Ascending aorta (tissue), 2 donors: ENCODE data around the gene TBC1D20. TPM values are rescaled to one million over a fixed set of nuclear protein-coding genes. Genes with fewer than 3 reads are reported as not detected.
A peak's percentile ranks its signal among the peaks of the same experiment; 100 is the strongest.

Experiments used
- DNase-seq, 2 donors: peaks; one replicate each; pipeline ENCODE4 v3.0.0-alpha.2; 2019; ENCODE audit warnings: low spot score in 2 of 2
- H3K27ac ChIP-seq, 2 donors: fragments of 200-600 bp; sonication (generic); one replicate each; pipeline ENCODE4 v1.5.1; 2016 to 2017; ENCODE audit warnings: mild to moderate bottlenecking in 1 of 2
- H3K27me3 ChIP-seq: fragments of 200-600 bp; sonication (generic); one replicate; pipeline ENCODE4 v1.5.1; 2017
- H3K36me3 ChIP-seq, 2 donors: fragments of 200-600 bp; sonication (generic); one replicate each; pipeline ENCODE4 v1.5.1; 2016
- H3K4me1 ChIP-seq, 2 donors: fragments of 200-600 bp; sonication (generic); one replicate each; pipeline ENCODE4 v1.5.1; 2016 to 2017; ENCODE audit warnings: mild to moderate bottlenecking in 1 of 2
- H3K4me3 ChIP-seq, 2 donors: fragments of 200-600 bp; sonication (generic); one replicate each; pipeline ENCODE4 v1.5.1; 2016 to 2017; ENCODE audit warnings: mild to moderate bottlenecking in 1 of 2
- H3K9me3 ChIP-seq, 2 donors: fragments of 200-600 bp; sonication (generic); one replicate each; pipeline ENCODE4 v1.5.1; 2016
- CTCF ChIP-seq, 3 experiments: fragments of 200-600 bp in 2 of 3; fragments of 450-650 bp in 1 of 3; sonication (generic) in 2 of 3; IDR thresholded peaks; one replicate each; pipeline ENCODE4 v1.5.1; 2016 to 2019; ENCODE audit warnings: antibody characterized with exemption in 3 of 3, mild to moderate bottlenecking in 1 of 3, moderate library complexity in 1 of 3
- intact Hi-C: fragments of 100-400 bp; cut with DNase I; formaldehyde crosslinking; loops from one replicate; pipeline ENCODE4 v1.15.1; 2023
- total RNA-seq: library from RNA; depleted of rRNA; stranded (reverse); fragments of >200 nt; gene quantifications from one replicate; pipeline ENCODE4 v1.1.0, GENCODE V29; 2016

The TBC1D20 gene
- total RNA-seq, 1 donor from 2014 or later = 32.5 TPM

GRCh38 chr20:483815-484644, 21.7 kb upstream of the TBC1D20 start:
- no peak overlapping the region for H3K4me3 ChIP-seq
- no peak for TF ChIP-seq CTCF (IDR thresholded peaks at IDR 0.05)
- peaks cover 44 to 62% of the 10 kb centered on the region in 2 donors for H3K36me3 ChIP-seq
- no peaks in the 10 kb centered on the region for H3K27me3 ChIP-seq
- peaks cover 0 to 3% of the 10 kb centered on the region in 2 donors for H3K4me1 ChIP-seq
- H3K27ac ChIP-seq = no peak overlapping the region
- H3K9me3 ChIP-seq = no peaks in the 10 kb centered on the region
- intact Hi-C loops = no loop called here
- no peak for DNase-seq

GRCh38 chr20:481167-481566, 18.8 kb upstream of the TBC1D20 start:
- no peak for TF ChIP-seq CTCF (IDR thresholded peaks at IDR 0.05)
- intact Hi-C loops = no loop called here
- no peak overlapping the region for H3K27ac ChIP-seq
- H3K27me3 ChIP-seq = no peaks in the 10 kb centered on the region
- H3K36me3 ChIP-seq = peaks cover 15 to 40% of the 10 kb centered on the region in 2 donors
- H3K4me1 ChIP-seq = peaks cover 0 to 7% of the 10 kb centered on the region in 2 donors
- no peaks in the 10 kb centered on the region for H3K9me3 ChIP-seq
- no peak for DNase-seq
- H3K4me3 ChIP-seq = no peak overlapping the region

GRCh38 chr20:480044-480443, 17.7 kb upstream of the TBC1D20 start:
- Histone ChIP-seq H3K4me3 (no peak overlapping the region), H3K36me3 (peaks cover 5 to 37% of the 10 kb centered on the region in 2 donors), H3K9me3 (no peaks in the 10 kb centered on the region), H3K27ac (no peak overlapping the region), H3K4me1 (peaks cover 0 to 7% of the 10 kb centered on the region in 2 donors), H3K27me3 (no peaks in the 10 kb centered on the region)
- TF ChIP-seq CTCF (IDR thresholded peaks at IDR 0.05) = no peak
- intact Hi-C loops = no loop called here
- no peak for DNase-seq

DNA sequence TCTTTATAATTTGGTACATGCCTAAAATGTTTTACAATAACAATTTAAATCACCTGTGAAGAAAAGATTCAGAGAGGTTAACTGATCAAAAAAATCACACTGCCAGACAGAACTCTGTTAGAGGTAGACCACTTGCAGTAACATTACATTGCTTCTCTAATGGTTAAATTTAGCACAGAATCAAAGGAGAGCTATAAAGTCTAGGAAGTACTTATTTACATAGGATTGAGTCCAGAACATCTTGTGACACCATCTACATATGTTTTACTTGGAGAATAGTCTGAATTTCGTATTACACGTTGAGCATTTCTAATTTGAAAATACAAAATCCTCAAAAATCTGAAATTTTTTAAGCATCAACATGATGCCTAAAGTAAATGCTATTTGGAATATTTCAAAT, 17.2 kb upstream of the TBC1D20 start:
- H3K4me3 ChIP-seq = no peak overlapping the region
- peaks cover 5 to 36% of the 10 kb centered on the region in 2 donors for H3K36me3 ChIP-seq
- H3K4me1 ChIP-seq = peaks cover 0 to 7% of the 10 kb centered on the region in 2 donors
- intact Hi-C loops = loop anchor here (1.0 to 5.0 kb wide), 3 partner anchors 17 to 125 kb away; partner anchors contain the start of gene TBC1D20
- H3K27ac ChIP-seq = no peak overlapping the region
- H3K27me3 ChIP-seq = no peaks in the 10 kb centered on the region
- DNase-seq = no peak
- H3K9me3 ChIP-seq = no peaks in the 10 kb centered on the region
- TF ChIP-seq CTCF (IDR thresholded peaks at IDR 0.05) = no peak

DNA sequence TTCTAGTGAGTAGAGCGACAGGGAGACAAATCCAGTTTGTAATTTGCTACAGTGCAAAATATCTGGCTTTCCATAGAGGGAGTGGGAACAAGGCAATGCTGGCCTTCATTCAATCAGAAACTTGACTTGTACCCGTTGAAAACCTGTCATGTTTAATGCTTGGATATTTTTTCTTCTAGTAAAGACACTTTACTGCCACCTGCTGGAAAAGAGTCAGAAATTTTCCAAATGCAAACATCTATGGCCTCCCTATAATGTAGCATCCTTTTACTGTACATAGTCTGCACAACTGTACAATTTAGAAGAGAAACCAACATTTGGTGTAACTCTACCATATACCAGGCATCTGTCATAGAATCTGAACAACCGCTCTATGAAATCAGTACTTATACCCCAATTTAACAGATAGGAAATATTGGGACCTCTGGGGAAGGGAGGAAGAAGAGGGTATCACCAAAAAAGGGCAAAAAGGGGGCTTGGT, 16.7 kb upstream of the TBC1D20 start:
- peaks cover 0 to 7% of the 10 kb centered on the region in 2 donors for H3K4me1 ChIP-seq
- H3K4me3 ChIP-seq = no peak overlapping the region
- peak; percentile 39 to 64 (median 49) for TF ChIP-seq CTCF (IDR thresholded peaks at IDR 0.05)
- no peaks in the 10 kb centered on the region for H3K9me3 ChIP-seq
- H3K36me3 ChIP-seq = peaks cover 5 to 32% of the 10 kb centered on the region in 2 donors
- intact Hi-C loops = loop anchor here (1.0 to 5.0 kb wide), 3 partner anchors 16 to 125 kb away; partner anchors contain the start of gene TBC1D20
- DNase-seq = no peak
- H3K27me3 ChIP-seq = no peaks in the 10 kb centered on the region
- H3K27ac ChIP-seq = no peak overlapping the region
